Stomach (tissue), 4 donors: ENCODE data around the gene B3GLCT.

Experiments
- CTCF ChIP-seq, 7 experiments: fragments of 450-650 bp in 4 of 7; fragments of 200-600 bp in 3 of 7; sonication (generic) in 3 of 7; IDR thresholded peaks; one replicate each; pipeline ENCODE4 v1.5.1; 2016 to 2019; ENCODE audit warnings: antibody characterized with exemption in 7 of 7, control low read depth in 2 of 7, mild to moderate bottlenecking in 1 of 7
- POLR2A ChIP-seq, 4 donors: fragments of 450-650 bp; IDR thresholded peaks; one replicate each; pipeline ENCODE4 v1.6.1; 2016; ENCODE audit warnings: antibody characterized with exemption in 4 of 4, control low read depth in 2 of 4, mild to moderate bottlenecking in 1 of 4, moderate library complexity in 1 of 4
- POLR2AphosphoS5 ChIP-seq, 3 donors: sonication (generic); formaldehyde crosslinking; IDR thresholded peaks; one replicate each; pipeline ENCODE4 v1.6.1; 2016; ENCODE audit warnings: antibody characterized with exemption in 3 of 3

- no peak for TF ChIP-seq POLR2A (IDR thresholded peaks at IDR 0.05)
- no peak for TF ChIP-seq POLR2AphosphoS5 (IDR thresholded peaks at IDR 0.05)
- TF ChIP-seq CTCF (IDR thresholded peaks at IDR 0.05) = no peak
These were observed 157.2 kb downstream of the B3GLCT start for GRCh38 chr13:31356991-31357390.
